ENCODE results near the gene SIN3B.

Gene SIN3B

GRCh38 chr19:16889883-16890460 is 60.8 kb downstream of the SIN3B start:
- DNase-seq, result no peak

GRCh38 chr19:16890461-16891184 is 61.4 kb downstream of the SIN3B start:
- DNase-seq, result no peak

GRCh38 chr19:16891696-16892382 is 62.6 kb downstream of the SIN3B start:
- no peak for DNase-seq

GRCh38 chr19:16892436-16892835 is 63.2 kb downstream of the SIN3B start:
- DNase-seq, result no peak

- no peak for DNase-seq
These were observed 63.9 kb downstream of the SIN3B start for GRCh38 chr19:16892868-16893685.

GRCh38 chr19:16893686-16893989 is 64.4 kb downstream of the SIN3B start:
- DNase-seq, result peak in 1 of 2 donors; percentile 43

GRCh38 chr19:16894080-16894479 is 64.9 kb downstream of the SIN3B start:
- no peak for DNase-seq

GRCh38 chr19:16895467-16896145 is 66.4 kb downstream of the SIN3B start:
- no peak for DNase-seq

- no peak for DNase-seq
These were observed 67.2 kb downstream of the SIN3B start for GRCh38 chr19:16896146-16897028.

- DNase-seq, result peak; percentile 74 to 83
These were observed 68.0 kb downstream of the SIN3B start for GRCh38 chr19:16897029-16897855.

GRCh38 chr19:16897856-16898161 is 68.6 kb downstream of the SIN3B start:
- DNase-seq, result peak; percentile 5 to 18

- no peak for DNase-seq
These were observed 69.3 kb downstream of the SIN3B start for GRCh38 chr19:16898361-16899015.

GRCh38 chr19:16899566-16900075 is 70.4 kb downstream of the SIN3B start:
- DNase-seq, result peak; percentile 34 to 57

GRCh38 chr19:16901491-16902175 is 72.4 kb downstream of the SIN3B start:
- DNase-seq, result no peak

GRCh38 chr19:16902545-16902944 is 73.3 kb downstream of the SIN3B start:
- DNase-seq, result no peak

- no peak for DNase-seq
These were observed 74.1 kb downstream of the SIN3B start for GRCh38 chr19:16903347-16903746.

- DNase-seq, result no peak
These were observed 75.4 kb downstream of the SIN3B start for GRCh38 chr19:16904599-16904998.

- no peak for DNase-seq
These were observed 79.6 kb downstream of the SIN3B start for GRCh38 chr19:16908759-16909158.

GRCh38 chr19:16911046-16911445 is 81.8 kb downstream of the SIN3B start:
- no peak for DNase-seq

- DNase-seq, result no peak
These were observed 83.6 kb downstream of the SIN3B start for GRCh38 chr19:16912780-16913179.

Measured in CD4-positive, alpha-beta T cell treated with Interleukin-1 beta for 1 hour (primary cell).